Measurements from ENCODE around the gene AK8.

GRCh38 chr9:132753593-132753880, 124.5 kb downstream of the AK8 start:
- TF ChIP-seq CTCF (IDR thresholded peaks at IDR 0.05) (no peak), POLR2A (IDR thresholded peaks at IDR 0.05) (no peak)

All from right lobe of liver (tissue), 4 donors.